Stomach (tissue), 4 donors: ENCODE measurements around the gene FCHO2.

ENCODE experiments used
- CTCF ChIP-seq, 7 experiments: fragments of 450-650 bp in 4 of 7; fragments of 200-600 bp in 3 of 7; sonication (generic) in 3 of 7; IDR thresholded peaks; one replicate each; pipeline ENCODE4 v1.5.1; 2016 to 2019; ENCODE audit warnings: antibody characterized with exemption in 7 of 7, control low read depth in 2 of 7, mild to moderate bottlenecking in 1 of 7
- POLR2A ChIP-seq, 4 donors: fragments of 450-650 bp; IDR thresholded peaks; one replicate each; pipeline ENCODE4 v1.6.1; 2016; ENCODE audit warnings: antibody characterized with exemption in 4 of 4, control low read depth in 2 of 4, mild to moderate bottlenecking in 1 of 4, moderate library complexity in 1 of 4

GRCh38 chr5:73095564-73096238, 139.9 kb downstream of the FCHO2 start:
- TF ChIP-seq CTCF (IDR thresholded peaks at IDR 0.05) (no peak), POLR2A (IDR thresholded peaks at IDR 0.05) (no peak)
